HG03575 (cell line): ENCODE data around the gene ITGBL1.

Experiments
- ATAC-seq: cut with Tn5 transposase; IDR thresholded peaks from one replicate; pipeline ENCODE4 v1.9.1; 2021; ENCODE audit not compliant: unreplicated experiment, insufficient number of reproducible peaks, low FRiP score; ENCODE audit errors: extremely low read depth

Gene ITGBL1

DNA sequence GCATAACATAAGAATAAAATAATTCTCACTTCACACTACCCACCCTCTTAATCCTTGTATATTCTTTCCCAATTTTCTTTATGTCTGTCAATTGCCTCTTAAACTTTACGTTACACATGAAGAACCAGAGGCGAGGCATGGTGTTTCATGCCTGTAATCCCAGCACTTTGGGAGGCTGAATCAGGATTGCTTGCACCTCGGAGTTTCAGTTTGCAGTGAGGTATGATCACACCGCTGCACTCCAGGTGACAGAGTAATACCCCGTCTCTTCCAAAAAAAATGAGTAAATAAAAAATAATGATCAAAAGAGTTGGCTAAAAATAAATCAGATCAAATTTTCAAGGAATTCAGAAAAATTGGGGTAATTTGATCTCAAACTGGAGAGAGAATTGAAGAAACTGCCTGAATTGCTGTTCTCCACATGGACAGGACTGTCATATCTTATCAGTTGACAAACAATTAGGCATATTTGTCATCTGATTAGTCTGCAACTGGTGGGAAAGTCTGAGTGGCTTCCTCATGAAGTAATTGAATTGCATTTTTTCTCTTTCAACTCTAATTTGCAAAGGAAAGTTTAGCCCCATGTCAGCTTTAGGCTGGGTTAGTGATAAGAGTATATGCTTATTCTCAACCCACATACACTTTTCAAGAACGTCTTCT, 302.9 kb downstream of the ITGBL1 start:
- ATAC-seq, result no peak

DNA sequence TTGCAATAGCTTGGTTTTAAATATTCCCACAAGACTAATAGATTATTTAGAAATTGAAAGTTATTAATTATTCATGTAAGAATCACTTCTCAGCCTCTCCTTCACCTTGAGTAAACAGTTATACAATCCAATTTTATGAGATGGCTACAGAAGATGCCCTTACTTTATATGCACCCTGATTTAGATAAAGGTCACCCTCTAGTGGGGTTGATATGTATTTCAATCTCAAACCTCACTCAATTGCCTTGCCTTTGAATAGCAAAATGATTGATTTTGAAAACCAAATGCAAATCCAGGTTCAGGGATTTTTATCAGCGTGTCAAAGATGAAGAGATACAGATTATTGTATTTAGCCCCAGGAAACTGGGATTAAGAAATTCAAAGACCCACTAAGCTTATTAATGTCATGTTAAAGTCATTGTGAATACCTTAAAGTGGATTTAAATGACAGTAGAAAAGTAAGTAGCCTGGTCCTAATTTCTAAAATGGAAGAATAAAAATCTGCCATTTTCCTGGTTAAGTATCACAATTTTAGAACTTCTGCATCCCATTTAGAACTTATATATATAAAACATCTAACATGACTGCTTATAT, 305.1 kb downstream of the ITGBL1 start:
- ATAC-seq, result no peak

DNA sequence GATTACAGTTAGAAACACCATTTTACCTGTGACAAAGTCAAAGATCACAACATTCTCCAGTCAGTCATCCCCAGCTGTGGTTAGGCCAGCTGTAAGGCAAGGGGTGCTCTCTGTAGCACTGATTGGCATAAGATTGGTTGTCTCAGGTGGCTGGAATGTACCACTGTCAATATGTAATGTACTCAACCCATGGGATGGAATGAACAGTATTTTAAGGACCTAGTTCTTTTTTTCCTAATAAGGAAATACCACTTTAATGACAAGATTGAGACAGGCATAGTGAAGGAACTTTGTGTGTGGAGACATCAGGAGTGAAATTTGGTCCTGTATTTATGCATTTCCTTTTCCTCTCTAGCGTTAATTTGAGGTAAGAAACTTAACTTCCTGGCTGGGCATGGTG, 310.7 kb downstream of the ITGBL1 start:
- ATAC-seq, result no peak
